ENCODE data around the gene REXO1.

REXO1 gene

GRCh38 chr19:1766800-1767352 is 81.4 kb downstream of the REXO1 start:
- DNase-seq (ENCODE audit: low spot score) = no peak

DNA sequence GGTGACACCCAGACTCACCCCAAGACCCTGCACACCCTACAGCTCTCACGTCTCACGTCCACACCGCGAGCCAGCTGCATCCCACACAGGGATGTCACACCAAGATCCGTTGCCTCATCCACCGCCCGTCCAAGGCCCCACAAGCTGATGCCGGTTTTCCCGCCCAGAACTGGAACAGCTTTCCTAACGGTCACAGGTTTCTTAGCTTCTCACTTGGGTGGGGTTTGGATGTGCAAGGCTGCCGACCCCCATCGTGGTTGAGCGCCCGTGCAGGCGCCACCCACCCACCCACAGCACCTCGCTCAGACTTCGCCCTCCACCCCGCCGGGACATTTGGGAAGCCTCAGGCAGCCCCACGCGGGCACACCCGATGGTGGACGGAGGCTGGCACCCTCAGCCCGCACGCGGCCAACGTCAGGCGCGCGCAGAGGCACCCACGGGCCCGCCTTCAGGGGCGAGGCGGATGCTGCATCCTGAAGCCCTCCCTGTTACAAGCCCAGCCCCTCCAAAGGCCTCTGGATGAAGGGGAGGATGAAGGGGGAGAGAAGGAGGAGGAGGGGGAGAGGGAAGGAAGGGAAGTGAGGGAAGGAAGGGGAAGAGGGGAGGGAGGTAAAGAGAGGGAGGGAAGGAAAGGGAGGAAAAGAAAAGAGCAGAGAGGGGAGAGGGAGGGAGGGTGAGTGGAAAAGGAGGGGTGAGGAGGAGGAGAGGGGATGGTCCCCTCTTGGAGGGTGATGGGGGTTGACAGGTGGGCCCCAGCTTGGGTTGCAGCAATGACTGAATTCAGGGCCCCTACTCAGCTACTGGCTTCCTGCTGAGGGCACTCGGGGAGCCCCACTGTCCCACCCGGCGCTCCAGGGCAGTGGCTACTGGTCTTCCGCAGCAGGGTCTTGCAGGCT is 82.1 kb downstream of the REXO1 start:
- no peak for DNase-seq (ENCODE audit: low spot score)

All from pons (tissue), 1 donor.